GM10266 (cell line): Measurements from ENCODE around the gene ZSCAN5B.

Experiments
- DNase-seq: peaks from one replicate; pipeline ENCODE4 v3.0.0; 2012; ENCODE audit errors: extremely low spot score
- CTCF ChIP-seq: IDR thresholded peaks from 2 replicates; pipeline ENCODE4 v1.5.1; 2012; ENCODE audit warnings: mild to moderate bottlenecking, low read depth; ENCODE audit not compliant: control insufficient read depth, insufficient read depth; ENCODE audit errors: missing control alignments

ZSCAN5B gene

GRCh38 chr19:56174086-56174485 lies 23.5 kb downstream of the ZSCAN5B start:
- no peak for TF ChIP-seq CTCF
- no peak for DNase-seq

GRCh38 chr19:56170261-56170660 lies 27.3 kb downstream of the ZSCAN5B start:
- no peak for DNase-seq
- no peak for TF ChIP-seq CTCF

GRCh38 chr19:56167064-56167578 lies 30.5 kb downstream of the ZSCAN5B start:
- DNase-seq = no peak
- TF ChIP-seq CTCF = no peak

GRCh38 chr19:56163097-56163496 lies 34.5 kb downstream of the ZSCAN5B start:
- DNase-seq = no peak
- TF ChIP-seq CTCF = no peak

GRCh38 chr19:56162258-56162657 lies 35.3 kb downstream of the ZSCAN5B start:
- no peak for TF ChIP-seq CTCF
- DNase-seq = no peak

GRCh38 chr19:56161534-56161933 lies 36.0 kb downstream of the ZSCAN5B start:
- no peak for TF ChIP-seq CTCF
- DNase-seq = no peak

GRCh38 chr19:56159622-56160271 lies 37.8 kb downstream of the ZSCAN5B start:
- DNase-seq = no peak
- no peak for TF ChIP-seq CTCF
